Measurements from ENCODE around the gene ADAD2. TPM values are rescaled to one million over a fixed set of nuclear protein-coding genes. Genes with fewer than 3 reads are reported as not detected.

Gene ADAD2
- total RNA-seq, 1 donor from 2014 or later: not detected

DNA sequence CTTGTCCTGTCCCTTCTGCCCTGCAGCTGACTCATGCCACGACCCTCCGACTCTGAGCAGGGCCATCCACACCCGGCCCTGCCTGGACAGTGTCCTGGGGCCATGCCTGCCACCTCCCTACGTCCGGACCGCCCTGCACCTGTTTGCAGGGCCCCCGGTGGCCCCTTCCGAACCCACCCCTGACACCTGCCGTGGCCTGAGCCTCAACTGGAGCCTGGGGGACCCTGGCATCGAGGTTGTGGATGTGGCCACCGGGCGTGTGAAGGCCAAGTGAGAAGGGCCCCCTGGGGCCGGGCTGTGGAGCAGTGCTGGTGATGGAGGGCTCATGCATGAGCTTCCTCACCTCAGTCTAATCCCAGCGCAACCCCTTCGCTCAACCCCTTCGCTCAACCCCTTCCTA lies 5.1 kb downstream of the ADAD2 start:
- Histone ChIP-seq H3F3A (ENCODE audit: low read depth) (no peaks in the 10 kb centered on the region), H3K9ac (no peak overlapping the region), H3K36me3 (no peaks in the 10 kb centered on the region), H3K79me2 (ENCODE audit: low read depth) (no peaks in the 10 kb centered on the region), H4K20me1 (ENCODE audit: low read depth) (no peaks in the 10 kb centered on the region), H3K4me3 (no peak overlapping the region), H3K27ac (no peak overlapping the region), H3K9me3 (ENCODE audit: low read depth) (no peaks in the 10 kb centered on the region), H3K4me1 (peaks cover 8% of the 10 kb centered on the region), H3K4me2 (no peak overlapping the region), H2AFZ (replicated peaks) (no peak overlapping the region), H3K27me3 (no peaks in the 10 kb centered on the region)
- peaks cover 18% of the 10 kb centered on the region for H3K4me1 Mint-ChIP-seq
- H3K27ac Mint-ChIP-seq: no peak overlapping the region
- H3K4me3 Mint-ChIP-seq: no peak overlapping the region
- peaks cover 9% of the 10 kb centered on the region for H3K27me3 Mint-ChIP-seq (ENCODE audit: insufficient read depth, low read depth)
- TF ChIP-seq EZH2phosphoT487 (IDR thresholded peaks at IDR 0.05) (no peak), EZH2 (IDR thresholded peaks at IDR 0.05) (no peak)
- TF ChIP-seq, protein P1, sequence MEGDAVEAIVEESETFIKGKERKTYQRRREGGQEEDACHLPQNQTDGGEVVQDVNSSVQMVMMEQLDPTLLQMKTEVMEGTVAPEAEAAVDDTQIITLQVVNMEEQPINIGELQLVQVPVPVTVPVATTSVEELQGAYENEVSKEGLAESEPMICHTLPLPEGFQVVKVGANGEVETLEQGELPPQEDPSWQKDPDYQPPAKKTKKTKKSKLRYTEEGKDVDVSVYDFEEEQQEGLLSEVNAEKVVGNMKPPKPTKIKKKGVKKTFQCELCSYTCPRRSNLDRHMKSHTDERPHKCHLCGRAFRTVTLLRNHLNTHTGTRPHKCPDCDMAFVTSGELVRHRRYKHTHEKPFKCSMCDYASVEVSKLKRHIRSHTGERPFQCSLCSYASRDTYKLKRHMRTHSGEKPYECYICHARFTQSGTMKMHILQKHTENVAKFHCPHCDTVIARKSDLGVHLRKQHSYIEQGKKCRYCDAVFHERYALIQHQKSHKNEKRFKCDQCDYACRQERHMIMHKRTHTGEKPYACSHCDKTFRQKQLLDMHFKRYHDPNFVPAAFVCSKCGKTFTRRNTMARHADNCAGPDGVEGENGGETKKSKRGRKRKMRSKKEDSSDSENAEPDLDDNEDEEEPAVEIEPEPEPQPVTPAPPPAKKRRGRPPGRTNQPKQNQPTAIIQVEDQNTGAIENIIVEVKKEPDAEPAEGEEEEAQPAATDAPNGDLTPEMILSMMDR (IDR thresholded peaks at IDR 0.05): no peak
- no peak for DNase-seq (ENCODE audit: low spot score)
- no peaks in the 10 kb centered on the region for H3K36me3 Mint-ChIP-seq
- H3K9me3 Mint-ChIP-seq: no peaks in the 10 kb centered on the region

DNA sequence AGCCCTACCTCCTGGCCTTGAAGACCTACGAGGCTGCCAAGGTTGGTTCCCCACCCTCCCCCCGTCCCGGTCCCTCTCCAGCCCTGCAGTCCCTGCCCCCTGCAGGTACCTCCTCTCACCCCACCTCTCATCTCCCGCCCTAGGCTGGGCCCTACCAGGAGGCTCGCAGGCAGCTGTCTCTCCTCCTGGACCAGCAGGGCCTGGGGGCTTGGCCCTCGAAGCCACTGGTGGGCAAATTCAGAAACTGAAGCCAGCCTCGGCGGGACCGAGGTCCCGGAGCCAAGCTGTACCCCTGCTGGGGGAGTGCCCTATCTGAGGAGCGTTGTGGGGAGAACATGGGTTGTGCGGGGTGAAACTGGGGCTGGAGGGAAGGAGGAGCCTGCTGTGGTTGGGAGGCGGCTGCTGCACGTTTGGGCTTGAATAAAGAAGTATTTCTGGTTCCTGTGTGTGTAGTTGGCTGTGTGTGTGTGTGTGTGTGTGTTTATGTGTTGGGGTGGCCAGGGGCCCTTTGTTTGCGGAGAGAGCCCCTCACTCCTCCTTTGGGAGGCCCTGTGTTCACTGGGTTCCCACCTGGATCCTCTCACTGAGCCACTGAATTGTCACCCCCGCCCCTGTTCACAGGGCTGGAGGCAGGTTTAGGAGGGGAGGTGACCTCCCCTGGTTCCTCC lies 5.9 kb downstream of the ADAD2 start:
- no peaks in the 10 kb centered on the region for H3K9me3 ChIP-seq (ENCODE audit: low read depth)
- peaks cover 8% of the 10 kb centered on the region for H3K4me1 ChIP-seq
- H3K27me3 ChIP-seq: no peaks in the 10 kb centered on the region
- no peaks in the 10 kb centered on the region for H3K9me3 Mint-ChIP-seq
- no peak overlapping the region for H3K4me3 Mint-ChIP-seq
- H3K9ac ChIP-seq: no peak overlapping the region
- peak overlapping the region; percentile 59 for H3K27ac Mint-ChIP-seq
- H3K79me2 ChIP-seq (ENCODE audit: low read depth): no peaks in the 10 kb centered on the region
- no peak overlapping the region for H3K27ac ChIP-seq
- H3K4me1 Mint-ChIP-seq: peaks cover 18% of the 10 kb centered on the region
- no peak for DNase-seq (ENCODE audit: low spot score)
- no peaks in the 10 kb centered on the region for H3K36me3 Mint-ChIP-seq
- no peaks in the 10 kb centered on the region for H3F3A ChIP-seq (ENCODE audit: low read depth)
- H3K4me2 ChIP-seq: no peak overlapping the region
- no peaks in the 10 kb centered on the region for H4K20me1 ChIP-seq (ENCODE audit: low read depth)
- no peak overlapping the region for H3K4me3 ChIP-seq
- no peak overlapping the region for H2AFZ ChIP-seq (replicated peaks)
- TF ChIP-seq EZH2 (IDR thresholded peaks at IDR 0.05) (no peak), EZH2phosphoT487 (IDR thresholded peaks at IDR 0.05) (no peak)
- TF ChIP-seq, protein P1 (IDR thresholded peaks at IDR 0.05): no peak
- no peaks in the 10 kb centered on the region for H3K36me3 ChIP-seq
- peaks cover 13% of the 10 kb centered on the region for H3K27me3 Mint-ChIP-seq (ENCODE audit: insufficient read depth, low read depth)

DNA sequence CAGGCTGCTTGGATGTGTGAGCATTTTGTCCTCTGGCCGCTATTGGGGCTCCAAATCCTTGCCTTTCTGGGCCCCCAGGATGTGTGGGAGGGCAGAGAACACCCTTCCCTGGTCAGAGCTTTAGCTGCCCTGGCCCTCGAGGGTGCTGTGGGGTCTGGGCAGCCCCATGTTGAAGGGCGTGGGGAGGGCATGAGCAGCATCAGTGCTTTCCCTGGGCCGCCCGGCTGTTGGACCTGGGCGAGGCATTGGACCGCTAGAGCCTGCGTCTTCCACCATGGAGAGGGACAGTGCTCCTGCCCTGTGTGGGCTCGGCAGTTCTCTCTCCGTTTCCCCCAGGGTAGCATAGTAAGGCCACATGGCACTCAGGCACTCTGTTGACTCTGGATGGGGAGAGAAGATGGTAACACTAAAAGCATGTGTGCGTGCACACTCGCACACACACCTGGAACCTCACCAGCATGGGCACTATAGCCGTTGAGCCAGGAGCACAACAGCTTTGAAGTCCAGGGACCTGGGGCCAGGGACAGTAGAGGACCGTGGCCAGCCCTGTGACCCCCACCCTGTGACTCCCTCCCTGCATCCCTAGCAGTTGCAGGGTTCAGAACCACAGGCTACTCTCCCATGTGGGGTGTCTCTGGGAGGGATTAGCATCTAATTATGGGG lies 6.6 kb downstream of the ADAD2 start:
- no peak for DNase-seq (ENCODE audit: low spot score)
- Histone ChIP-seq H3K4me2 (no peak overlapping the region), H3K4me3 (no peak overlapping the region), H3F3A (ENCODE audit: low read depth) (no peaks in the 10 kb centered on the region), H3K36me3 (no peaks in the 10 kb centered on the region), H3K4me1 (peaks cover 8% of the 10 kb centered on the region), H2AFZ (replicated peaks) (no peak overlapping the region), H4K20me1 (ENCODE audit: low read depth) (no peaks in the 10 kb centered on the region), H3K79me2 (ENCODE audit: low read depth) (no peaks in the 10 kb centered on the region), H3K27ac (no peak overlapping the region), H3K27me3 (no peaks in the 10 kb centered on the region), H3K9me3 (ENCODE audit: low read depth) (no peaks in the 10 kb centered on the region), H3K9ac (no peak overlapping the region)
- Mint-ChIP-seq H3K27ac (no peak overlapping the region), H3K4me1 (peaks cover 18% of the 10 kb centered on the region), H3K9me3 (no peaks in the 10 kb centered on the region), H3K4me3 (no peak overlapping the region), H3K27me3 (ENCODE audit: insufficient read depth, low read depth) (peaks cover 10% of the 10 kb centered on the region), H3K36me3 (no peaks in the 10 kb centered on the region)
- TF ChIP-seq EZH2 (IDR thresholded peaks at IDR 0.05) (no peak), EZH2phosphoT487 (IDR thresholded peaks at IDR 0.05) (no peak)
- TF ChIP-seq, protein P1 (IDR thresholded peaks at IDR 0.05): no peak
